Cardiac muscle cell (in vitro differentiated cells and primary cell): Measurements from ENCODE around the gene CUBN. TPM values are rescaled to one million over a fixed set of nuclear protein-coding genes. Genes with fewer than 3 reads are reported as not detected.

ENCODE experiments used
- DNase-seq, 2 donors: peaks; one replicate each; pipeline versions ENCODE4 v3.0.0 to v3.0.0-alpha.2; 2010 to 2017; ENCODE audit warnings: low read depth in 1 of 2, low spot score in 1 of 2
- H3K27ac ChIP-seq: fragments of 200-600 bp; sonication (generic); 2 replicates; pipeline ENCODE4 v1.5.1; 2016
- H3K27me3 ChIP-seq: fragments of 200-600 bp; sonication (generic); 2 replicates; pipeline ENCODE4 v1.6.0; 2016; ENCODE audit warnings: control low read depth
- H3K36me3 ChIP-seq: fragments of 200-600 bp; sonication (generic); 2 replicates; pipeline ENCODE4 v1.5.1; 2016; ENCODE audit warnings: control low read depth
- H3K4me1 ChIP-seq: fragments of 200-600 bp; sonication (generic); 2 replicates; pipeline ENCODE4 v1.8.1; 2017; ENCODE audit warnings: low read depth, mild to moderate bottlenecking, mixed run types
- H3K4me3 ChIP-seq: fragments of 200-600 bp; sonication (generic); 2 replicates; pipeline ENCODE4 v1.5.1; 2016; ENCODE audit warnings: mild to moderate bottlenecking
- H3K9me3 ChIP-seq: fragments of 200-600 bp; sonication (generic); 2 replicates; pipeline ENCODE4 v1.5.1; 2017; ENCODE audit warnings: low read depth, mild to moderate bottlenecking, control low read depth
- polyA plus RNA-seq: library from polyadenylated mRNA; unstranded; fragments of >200 nt; fragmentation: Nextera tagmentation; extraction: Ambion mirVana; gene quantifications from 2 replicates; pipeline ENCODE4 v1.2.1, GENCODE V29; 2016
- total RNA-seq: library from RNA; depleted of rRNA; stranded (reverse); fragments of >200 nt; gene quantifications from 2 replicates; pipeline ENCODE4 v1.2.3, GENCODE V29; 2016
- TF ChIP-seq, protein P1 (sequence below): IDR thresholded peaks from 2 replicates; pipeline ENCODE4 v1.5.1; 2012; ENCODE audit warnings: low read depth, mild to moderate bottlenecking, low read length

Gene CUBN
- total and polyA plus RNA-seq, 2 experiments from 2014 or later = 0.79 to 2.7 TPM

GRCh38 chr10:16814012-16814411 lies 315.6 kb downstream of the CUBN start:
- DNase-seq = no peak
- Histone ChIP-seq H3K36me3 (no peaks in the 10 kb centered on the region), H3K4me3 (no peak overlapping the region), H3K27ac (no peak overlapping the region), H3K9me3 (no peaks in the 10 kb centered on the region), H3K27me3 (no peaks in the 10 kb centered on the region), H3K4me1 (peaks cover 10% of the 10 kb centered on the region)
- TF ChIP-seq, protein P1, sequence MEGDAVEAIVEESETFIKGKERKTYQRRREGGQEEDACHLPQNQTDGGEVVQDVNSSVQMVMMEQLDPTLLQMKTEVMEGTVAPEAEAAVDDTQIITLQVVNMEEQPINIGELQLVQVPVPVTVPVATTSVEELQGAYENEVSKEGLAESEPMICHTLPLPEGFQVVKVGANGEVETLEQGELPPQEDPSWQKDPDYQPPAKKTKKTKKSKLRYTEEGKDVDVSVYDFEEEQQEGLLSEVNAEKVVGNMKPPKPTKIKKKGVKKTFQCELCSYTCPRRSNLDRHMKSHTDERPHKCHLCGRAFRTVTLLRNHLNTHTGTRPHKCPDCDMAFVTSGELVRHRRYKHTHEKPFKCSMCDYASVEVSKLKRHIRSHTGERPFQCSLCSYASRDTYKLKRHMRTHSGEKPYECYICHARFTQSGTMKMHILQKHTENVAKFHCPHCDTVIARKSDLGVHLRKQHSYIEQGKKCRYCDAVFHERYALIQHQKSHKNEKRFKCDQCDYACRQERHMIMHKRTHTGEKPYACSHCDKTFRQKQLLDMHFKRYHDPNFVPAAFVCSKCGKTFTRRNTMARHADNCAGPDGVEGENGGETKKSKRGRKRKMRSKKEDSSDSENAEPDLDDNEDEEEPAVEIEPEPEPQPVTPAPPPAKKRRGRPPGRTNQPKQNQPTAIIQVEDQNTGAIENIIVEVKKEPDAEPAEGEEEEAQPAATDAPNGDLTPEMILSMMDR = no peak

GRCh38 chr10:16812676-16813075 lies 316.9 kb downstream of the CUBN start:
- Histone ChIP-seq H3K36me3 (no peaks in the 10 kb centered on the region), H3K27me3 (no peaks in the 10 kb centered on the region), H3K4me3 (no peak overlapping the region), H3K9me3 (no peaks in the 10 kb centered on the region), H3K27ac (no peak overlapping the region), H3K4me1 (peaks cover 7% of the 10 kb centered on the region)
- TF ChIP-seq, protein P1 = no peak
- DNase-seq = no peak

DNA sequence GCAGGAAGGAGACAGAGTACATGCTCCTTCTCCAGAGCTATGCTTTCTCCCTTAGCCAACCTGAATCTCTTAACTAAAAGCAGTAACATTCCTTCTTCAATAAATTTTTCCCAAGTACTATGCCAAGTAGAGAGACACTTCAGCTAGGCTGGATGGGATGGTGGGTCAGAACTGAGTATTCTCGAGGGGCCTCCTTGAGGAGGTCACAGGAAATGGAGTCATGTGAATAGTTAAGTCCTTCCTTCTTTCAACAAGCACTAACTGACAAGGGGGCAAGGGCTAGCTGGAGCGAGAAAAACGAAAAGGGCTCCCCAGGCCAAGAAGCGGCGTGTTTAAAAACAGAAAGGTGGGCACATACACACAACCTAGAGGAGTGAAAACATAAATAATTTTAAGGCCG lies 317.8 kb downstream of the CUBN start:
- Histone ChIP-seq H3K36me3 (no peaks in the 10 kb centered on the region), H3K4me1 (peaks cover 7% of the 10 kb centered on the region), H3K9me3 (no peaks in the 10 kb centered on the region), H3K27me3 (no peaks in the 10 kb centered on the region), H3K4me3 (no peak overlapping the region), H3K27ac (no peak overlapping the region)
- TF ChIP-seq, protein P1 = no peak
- no peak for DNase-seq

GRCh38 chr10:16811292-16811691 lies 318.3 kb downstream of the CUBN start:
- no peak overlapping the region for H3K4me3 ChIP-seq
- TF ChIP-seq, protein P1 = no peak
- no peaks in the 10 kb centered on the region for H3K9me3 ChIP-seq
- no peaks in the 10 kb centered on the region for H3K27me3 ChIP-seq
- H3K4me1 ChIP-seq = peaks cover 3% of the 10 kb centered on the region
- H3K27ac ChIP-seq = no peak overlapping the region
- H3K36me3 ChIP-seq = no peaks in the 10 kb centered on the region
- no peak for DNase-seq

DNA sequence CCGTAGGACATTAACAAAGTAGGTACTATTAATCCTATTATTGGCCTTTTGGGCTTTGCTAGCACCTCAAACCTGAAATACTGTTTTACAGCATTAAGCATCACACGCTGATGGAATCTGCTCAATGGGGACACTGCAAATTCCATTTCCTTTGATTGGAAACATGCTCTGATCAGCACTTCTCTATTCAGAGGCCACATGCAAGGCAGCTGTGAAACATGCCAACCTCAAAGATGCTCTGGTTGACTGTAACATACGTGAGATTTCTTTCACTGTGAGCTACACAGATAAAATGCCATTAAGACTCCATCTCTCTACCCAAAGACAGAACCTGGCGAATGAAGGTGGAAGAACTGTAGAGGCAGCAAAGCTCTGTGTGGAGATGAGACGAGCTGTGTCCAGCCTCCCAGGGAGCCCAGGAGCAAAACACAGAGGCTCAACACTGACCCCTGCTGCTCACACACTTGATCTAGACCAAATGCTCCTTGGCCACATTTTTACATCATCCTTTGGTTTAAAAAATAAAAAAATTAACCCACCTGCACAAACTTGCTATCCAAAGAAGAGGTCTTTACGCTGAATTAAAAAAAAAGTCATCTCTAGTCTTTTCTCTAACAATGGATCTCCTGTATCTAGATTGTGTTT lies 320.4 kb downstream of the CUBN start:
- Histone ChIP-seq H3K27me3 (no peaks in the 10 kb centered on the region), H3K9me3 (no peaks in the 10 kb centered on the region), H3K27ac (no peak overlapping the region), H3K4me3 (no peak overlapping the region), H3K4me1 (no peaks in the 10 kb centered on the region), H3K36me3 (no peaks in the 10 kb centered on the region)
- TF ChIP-seq, protein P1 = peak; percentile 70
- peak; percentile 28 to 68 for DNase-seq
